ENCODE measurements around the gene BSDC1.
A peak's percentile ranks its signal among the peaks of the same experiment; 100 is the strongest.

BSDC1 gene

GRCh38 chr1:32338637-32339145 is 55.5 kb downstream of the BSDC1 start:
- Histone ChIP-seq H2BK12ac (ENCODE audit: low read length) (no peak overlapping the region), H2AFZ (ENCODE audit: low read length) (peak overlapping the region; percentile 54), H4K8ac (ENCODE audit: low read depth, low read length) (no peak overlapping the region), H3K9me3 (replicated peaks in 1 of 2; ENCODE audit: control insufficient read depth in 2 of 2, insufficient read depth in 1 of 2, low read depth in 1 of 2, low read length in 2 of 2) (no peaks in the 10 kb centered on the region), H4K91ac (ENCODE audit: low read depth, low read length, poor library complexity) (no peak overlapping the region), H3K4me3 (ENCODE audit: low read length in 2 of 2) (no peak overlapping the region), H3K9ac (ENCODE audit: low read depth, low read length, poor library complexity) (no peak overlapping the region), H2BK15ac (ENCODE audit: low read length) (peak overlapping the region; percentile 63), H3K36me3 (replicated peaks in 1 of 2; ENCODE audit: control insufficient read depth in 2 of 2, insufficient read depth in 2 of 2, low read length in 2 of 2) (peaks cover 9 to 14% of the 10 kb centered on the region in 2 donors), H2BK5ac (ENCODE audit: low read length) (peak overlapping the region; percentile 7), H2BK120ac (ENCODE audit: low read depth, low read length) (peak overlapping the region; percentile 33), H2AK5ac (ENCODE audit: low read depth, low read length) (peak overlapping the region; percentile 57), H3K4ac (ENCODE audit: low read length) (no peak overlapping the region), H3K79me1 (ENCODE audit: low read depth, low read length) (peaks cover 2% of the 10 kb centered on the region), H3K27me3 (ENCODE audit: control insufficient read depth in 3 of 3, insufficient read depth in 3 of 3, low read depth in 1 of 3, low read length in 3 of 3) (no peaks in the 10 kb centered on the region), H3K27ac (replicated peaks; ENCODE audit: low read length) (peak overlapping the region; percentile 29), H3K4me1 (ENCODE audit: control insufficient read depth in 2 of 2, insufficient read depth in 1 of 2, low read depth in 1 of 2, low read length in 2 of 2) (peaks cover 29 to 36% of the 10 kb centered on the region in 2 donors), H3K14ac (ENCODE audit: low read length) (no peak overlapping the region), H3K23ac (ENCODE audit: low read depth, low read length, poor library complexity) (peak overlapping the region; percentile 12), H3K18ac (ENCODE audit: low read length) (peak overlapping the region; percentile 85), H3K4me2 (ENCODE audit: insufficient read depth, low read length, poor library complexity, severe bottlenecking) (no peak overlapping the region)
- WGBS, 2 donors (ENCODE audit: extremely low coverage in 2 of 2, insufficient read length in 2 of 2, insufficient replicate concordance in 1 of 2): no CpG with 5 or more reads among the region's 14 CpGs
- DNase-seq (ENCODE audit: low spot score): no peak

GRCh38 chr1:32337855-32338636 is 56.2 kb downstream of the BSDC1 start:
- Histone ChIP-seq H3K9ac (ENCODE audit: low read depth, low read length, poor library complexity) (no peak overlapping the region), H3K23ac (ENCODE audit: low read depth, low read length, poor library complexity) (no peak overlapping the region), H3K14ac (ENCODE audit: low read length) (no peak overlapping the region), H3K4me2 (ENCODE audit: insufficient read depth, low read length, poor library complexity, severe bottlenecking) (peak overlapping the region; percentile 11), H2AFZ (ENCODE audit: low read length) (peak overlapping the region; percentile 54), H3K36me3 (replicated peaks in 1 of 2; ENCODE audit: control insufficient read depth in 2 of 2, insufficient read depth in 2 of 2, low read length in 2 of 2) (peaks cover 15 to 21% of the 10 kb centered on the region in 2 donors), H3K9me3 (replicated peaks in 1 of 2; ENCODE audit: control insufficient read depth in 2 of 2, insufficient read depth in 1 of 2, low read depth in 1 of 2, low read length in 2 of 2) (no peaks in the 10 kb centered on the region), H3K4me3 (ENCODE audit: low read length in 2 of 2) (no peak overlapping the region), H4K91ac (ENCODE audit: low read depth, low read length, poor library complexity) (no peak overlapping the region), H3K4me1 (ENCODE audit: control insufficient read depth in 2 of 2, insufficient read depth in 1 of 2, low read depth in 1 of 2, low read length in 2 of 2) (peaks cover 29 to 38% of the 10 kb centered on the region in 2 donors), H2BK15ac (ENCODE audit: low read length) (peak overlapping the region; percentile 33), H3K27ac (replicated peaks; ENCODE audit: low read length) (peak overlapping the region; percentile 35), H2BK12ac (ENCODE audit: low read length) (no peak overlapping the region), H2AK5ac (ENCODE audit: low read depth, low read length) (peak overlapping the region; percentile 73), H3K79me1 (ENCODE audit: low read depth, low read length) (peaks cover 2% of the 10 kb centered on the region), H2BK5ac (ENCODE audit: low read length) (peak overlapping the region; percentile 79), H3K27me3 (ENCODE audit: control insufficient read depth in 3 of 3, insufficient read depth in 3 of 3, low read depth in 1 of 3, low read length in 3 of 3) (no peaks in the 10 kb centered on the region), H2BK120ac (ENCODE audit: low read depth, low read length) (no peak overlapping the region), H4K8ac (ENCODE audit: low read depth, low read length) (no peak overlapping the region), H3K4ac (ENCODE audit: low read length) (no peak overlapping the region), H3K18ac (ENCODE audit: low read length) (peak overlapping the region; percentile 85)
- WGBS, 2 donors (ENCODE audit: extremely low coverage in 2 of 2, insufficient read length in 2 of 2, insufficient replicate concordance in 1 of 2): no CpG with 5 or more reads among the region's 16 CpGs
- no peak for DNase-seq (ENCODE audit: low spot score)

GRCh38 chr1:32336963-32337675 is 57.1 kb downstream of the BSDC1 start:
- Histone ChIP-seq H3K4me1 (ENCODE audit: control insufficient read depth in 2 of 2, insufficient read depth in 1 of 2, low read depth in 1 of 2, low read length in 2 of 2) (peaks cover 33 to 38% of the 10 kb centered on the region in 2 donors), H3K9ac (ENCODE audit: low read depth, low read length, poor library complexity) (peak overlapping the region; percentile 57), H3K4ac (ENCODE audit: low read length) (peak overlapping the region; percentile 13), H3K27me3 (ENCODE audit: control insufficient read depth in 3 of 3, insufficient read depth in 3 of 3, low read depth in 1 of 3, low read length in 3 of 3) (no peaks in the 10 kb centered on the region), H3K9me3 (replicated peaks in 1 of 2; ENCODE audit: control insufficient read depth in 2 of 2, insufficient read depth in 1 of 2, low read depth in 1 of 2, low read length in 2 of 2) (no peaks in the 10 kb centered on the region), H4K91ac (ENCODE audit: low read depth, low read length, poor library complexity) (peak overlapping the region; percentile 58), H3K36me3 (replicated peaks in 1 of 2; ENCODE audit: control insufficient read depth in 2 of 2, insufficient read depth in 2 of 2, low read length in 2 of 2) (peaks cover 23 to 30% of the 10 kb centered on the region in 2 donors), H3K79me1 (ENCODE audit: low read depth, low read length) (peaks cover 2% of the 10 kb centered on the region), H3K18ac (ENCODE audit: low read length) (peak overlapping the region; percentile 1), H3K14ac (ENCODE audit: low read length) (no peak overlapping the region), H2BK12ac (ENCODE audit: low read length) (peak overlapping the region; percentile 69), H2BK5ac (ENCODE audit: low read length) (peak overlapping the region; percentile 79), H3K4me2 (ENCODE audit: insufficient read depth, low read length, poor library complexity, severe bottlenecking) (no peak overlapping the region), H2AFZ (ENCODE audit: low read length) (no peak overlapping the region), H3K27ac (replicated peaks; ENCODE audit: low read length) (no peak overlapping the region), H4K8ac (ENCODE audit: low read depth, low read length) (no peak overlapping the region), H3K23ac (ENCODE audit: low read depth, low read length, poor library complexity) (no peak overlapping the region), H2AK5ac (ENCODE audit: low read depth, low read length) (peak overlapping the region; percentile 73), H2BK120ac (ENCODE audit: low read depth, low read length) (no peak overlapping the region), H2BK15ac (ENCODE audit: low read length) (peak overlapping the region; percentile 33), H3K4me3 (ENCODE audit: low read length in 2 of 2) (no peak overlapping the region)
- no CpG with 5 or more reads among the region's 8 CpGs for WGBS, 2 donors (ENCODE audit: extremely low coverage in 2 of 2, insufficient read length in 2 of 2, insufficient replicate concordance in 1 of 2)
- DNase-seq (ENCODE audit: low spot score): no peak

- Histone ChIP-seq H2BK120ac (ENCODE audit: low read depth, low read length) (no peak overlapping the region), H3K14ac (ENCODE audit: low read length) (no peak overlapping the region), H2AFZ (ENCODE audit: low read length) (peak overlapping the region; percentile 87), H3K23ac (ENCODE audit: low read depth, low read length, poor library complexity) (peak overlapping the region; percentile 95), H2AK5ac (ENCODE audit: low read depth, low read length) (peak overlapping the region; percentile 73), H3K4ac (ENCODE audit: low read length) (no peak overlapping the region), H4K8ac (ENCODE audit: low read depth, low read length) (no peak overlapping the region), H3K4me2 (ENCODE audit: insufficient read depth, low read length, poor library complexity, severe bottlenecking) (peak overlapping the region; percentile 70), H3K36me3 (replicated peaks in 1 of 2; ENCODE audit: control insufficient read depth in 2 of 2, insufficient read depth in 2 of 2, low read length in 2 of 2) (peaks cover 27 to 36% of the 10 kb centered on the region in 2 donors), H3K79me1 (ENCODE audit: low read depth, low read length) (peaks cover 2% of the 10 kb centered on the region), H3K27ac (replicated peaks; ENCODE audit: low read length) (peak overlapping the region; percentile 9), H4K91ac (ENCODE audit: low read depth, low read length, poor library complexity) (no peak overlapping the region), H3K4me3 (ENCODE audit: low read length in 2 of 2) (peak overlapping the region; percentile 43 to 82), H2BK5ac (ENCODE audit: low read length) (no peak overlapping the region), H3K27me3 (ENCODE audit: control insufficient read depth in 3 of 3, insufficient read depth in 3 of 3, low read depth in 1 of 3, low read length in 3 of 3) (no peaks in the 10 kb centered on the region), H3K9me3 (replicated peaks in 1 of 2; ENCODE audit: control insufficient read depth in 2 of 2, insufficient read depth in 1 of 2, low read depth in 1 of 2, low read length in 2 of 2) (peaks cover 0 to under 1% of the 10 kb centered on the region in 2 donors), H3K4me1 (ENCODE audit: control insufficient read depth in 2 of 2, insufficient read depth in 1 of 2, low read depth in 1 of 2, low read length in 2 of 2) (peaks cover 33 to 38% of the 10 kb centered on the region in 2 donors), H3K9ac (ENCODE audit: low read depth, low read length, poor library complexity) (no peak overlapping the region), H3K18ac (ENCODE audit: low read length) (peak overlapping the region; percentile 66), H2BK12ac (ENCODE audit: low read length) (no peak overlapping the region), H2BK15ac (ENCODE audit: low read length) (peak overlapping the region; percentile 66)
- WGBS, 2 donors (ENCODE audit: extremely low coverage in 2 of 2, insufficient read length in 2 of 2, insufficient replicate concordance in 1 of 2): no CpG with 5 or more reads among the region's 15 CpGs
- DNase-seq (ENCODE audit: low spot score): no peak
Observed at GRCh38 chr1:32336591-32336932, 57.7 kb downstream of the BSDC1 start.
